Stimulated activated CD4-positive, alpha-beta T cell treated with anti-CD3 and anti-CD28 coated beads, Interleukin-1b, Interleukin-23, amount 100 ng/mL, for 48 hours (primary cell): Measurements from ENCODE around the gene MSMB.
"Not testable (repeated sequence)": the region's sequence is repeated elsewhere in the genome, so short reads cannot be mapped to it uniquely, and the experiment has no call there.

Experiments used
- DNase-seq: peaks from one replicate; pipeline ENCODE4 v3.0.0-alpha.2; 2020

The MSMB gene

GRCh38 chr10:46069771-46070463 is 23.8 kb upstream of the MSMB start:
- DNase-seq, result no peak

- DNase-seq, result no peak
These were observed 22.8 kb upstream of the MSMB start for GRCh38 chr10:46068905-46069304.

- DNase-seq, result no peak
These were observed 22.0 kb upstream of the MSMB start for GRCh38 chr10:46068117-46068516.

DNA sequence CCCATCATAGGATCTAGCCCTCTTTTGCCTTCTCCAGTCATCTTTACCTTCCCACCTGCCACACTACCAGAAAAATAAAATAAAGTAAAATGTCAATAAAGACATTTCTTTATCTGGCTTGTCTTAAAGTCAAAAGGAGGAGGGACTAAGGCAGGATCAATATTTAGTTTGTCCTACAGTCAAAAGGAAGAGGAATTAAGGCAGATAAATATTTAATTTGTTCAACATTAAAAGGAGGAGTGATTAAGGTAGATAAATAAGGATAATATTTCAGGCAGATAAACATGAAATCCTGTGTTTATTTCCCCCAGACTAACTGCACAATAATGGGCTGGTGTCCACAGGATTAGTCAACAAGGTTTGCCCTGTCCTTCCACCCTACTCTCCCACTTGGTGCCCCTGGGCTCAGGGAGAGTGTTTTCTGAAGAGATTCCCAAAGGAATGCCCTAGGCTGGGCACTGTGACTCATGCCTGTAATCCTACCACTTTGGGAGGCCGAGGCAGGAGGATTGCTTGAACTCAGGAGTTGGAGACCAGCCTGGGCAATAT is 18.3 kb upstream of the MSMB start:
- DNase-seq, result no peak

- DNase-seq, result no peak
These were observed 16.8 kb upstream of the MSMB start for GRCh38 chr10:46062723-46063428.

- no peak for DNase-seq
These were observed 14.6 kb upstream of the MSMB start for GRCh38 chr10:46060706-46061105.

DNA sequence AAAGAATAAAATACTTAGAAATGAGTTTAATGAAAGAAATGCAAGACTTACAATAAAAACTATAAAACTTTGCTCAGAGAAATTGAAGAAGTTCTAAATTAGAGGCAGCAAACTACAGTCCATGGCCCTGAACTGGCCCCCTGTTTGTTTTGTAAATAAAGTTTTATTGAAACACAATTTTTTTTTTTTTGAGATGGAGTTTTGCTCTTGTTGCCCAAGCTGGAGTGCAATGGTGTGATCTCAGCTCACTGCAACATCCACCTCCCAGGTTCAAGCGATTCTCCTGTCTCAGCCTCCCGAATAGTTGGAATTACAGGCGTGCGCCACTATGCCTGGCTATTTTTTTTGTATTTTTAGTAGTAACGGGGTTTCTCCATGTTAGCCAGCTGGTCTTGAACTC is 11.9 kb upstream of the MSMB start:
- DNase-seq, result not testable (repeated sequence)

DNA sequence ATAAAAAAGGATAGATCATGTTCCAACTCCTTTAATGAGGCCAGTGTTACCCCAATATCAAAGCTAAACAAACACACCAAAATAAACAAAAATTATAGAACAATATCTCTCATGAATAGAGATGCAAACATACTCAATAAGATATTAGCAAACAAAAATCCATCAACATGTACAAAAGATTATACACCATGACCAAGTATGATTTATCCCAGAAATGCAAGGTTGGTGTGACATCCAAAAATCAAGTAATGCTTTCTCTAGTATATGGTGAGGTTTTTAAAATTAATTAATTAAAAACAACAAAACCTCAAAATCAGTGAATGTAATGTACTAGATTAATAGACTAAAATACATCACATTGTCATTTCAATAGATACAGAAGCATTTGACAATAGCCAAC is 11.0 kb upstream of the MSMB start:
- DNase-seq, result no peak

DNA sequence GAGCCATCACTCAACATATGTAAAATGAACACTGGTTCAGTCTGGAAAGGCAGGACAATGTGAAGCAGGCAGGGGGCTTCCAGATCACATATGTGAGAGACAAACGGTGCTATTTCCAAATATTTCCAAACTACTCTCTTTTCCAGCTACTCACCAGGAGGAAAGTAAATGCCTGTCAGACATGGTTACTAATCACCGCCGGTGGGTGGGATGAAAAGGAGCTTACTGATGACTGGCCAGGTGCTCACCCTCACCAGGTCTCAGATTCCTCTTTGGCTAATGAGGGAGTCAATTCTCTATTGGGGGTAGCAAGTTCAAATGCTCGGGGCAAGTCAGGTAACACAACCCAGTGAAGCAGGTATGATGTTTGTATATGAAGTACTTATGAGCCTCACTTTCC is 9.7 kb upstream of the MSMB start:
- no peak for DNase-seq

- DNase-seq, result no peak
These were observed 7.7 kb upstream of the MSMB start for GRCh38 chr10:46053534-46054434.

DNA sequence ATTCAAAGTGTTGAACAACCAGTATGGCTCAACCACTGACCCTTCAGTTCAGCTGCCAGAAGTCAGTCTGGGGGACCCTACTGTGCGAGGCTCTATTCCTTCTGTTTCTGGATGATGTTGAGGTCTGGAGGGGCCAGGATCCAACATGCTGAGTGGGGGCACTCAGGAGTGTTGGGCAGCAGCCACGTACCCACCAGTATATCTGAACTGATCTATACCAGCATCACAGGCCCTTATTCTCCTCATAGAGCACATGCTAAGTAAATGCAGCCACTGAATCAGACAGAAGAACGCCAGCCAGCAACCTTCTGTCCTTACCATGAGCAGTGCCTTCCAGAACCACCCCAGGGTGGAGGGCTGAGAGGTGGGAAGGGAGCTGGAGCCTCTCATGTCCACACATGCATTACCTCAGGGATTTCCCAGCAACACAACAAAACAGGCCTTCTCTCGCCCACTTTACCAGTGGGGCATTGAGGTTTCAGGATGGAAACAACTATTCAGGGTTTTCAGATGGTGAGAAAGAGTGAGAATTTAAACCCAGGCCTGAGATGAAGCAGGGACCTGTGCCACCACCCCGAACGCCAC is 6.8 kb upstream of the MSMB start:
- no peak for DNase-seq

DNA sequence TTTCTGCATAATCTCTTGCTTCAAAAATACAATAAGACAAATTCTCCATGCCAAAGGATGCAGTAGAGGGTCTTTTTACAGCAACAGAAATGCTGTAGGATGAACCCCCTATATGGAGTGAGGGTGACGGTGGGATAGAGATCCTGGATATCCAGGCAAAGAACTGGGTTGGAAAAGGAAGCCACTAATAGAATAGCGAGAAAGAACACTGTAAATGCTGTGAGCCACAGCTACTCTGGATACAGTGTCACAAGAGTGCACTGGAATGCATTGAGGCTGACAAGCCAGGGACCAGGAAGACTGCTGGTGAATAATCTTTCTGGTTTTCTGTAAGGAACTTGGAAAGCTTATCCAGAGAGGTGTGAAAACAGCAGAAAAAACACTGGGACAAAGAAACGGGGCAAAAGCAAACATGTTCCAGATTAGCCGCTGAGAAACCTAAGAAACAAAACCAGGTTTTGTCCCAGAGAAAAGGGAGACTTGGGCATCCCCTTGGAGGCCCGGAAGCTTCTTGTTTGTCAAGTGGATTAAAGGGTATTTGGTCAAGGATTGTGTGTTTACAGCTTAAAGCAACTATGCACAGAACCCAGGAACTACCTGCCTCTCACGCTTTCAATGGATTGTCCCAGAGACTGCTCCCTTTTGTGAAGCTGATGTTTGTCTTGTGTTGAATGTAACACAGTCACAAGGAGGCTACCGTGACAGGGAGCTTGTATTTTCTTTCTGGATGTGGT is 6.2 kb upstream of the MSMB start:
- DNase-seq, result no peak

- DNase-seq, result no peak
These were observed 5.0 kb upstream of the MSMB start for GRCh38 chr10:46050941-46051623.

- DNase-seq, result not testable (repeated sequence)
These were observed 3.4 kb upstream of the MSMB start for GRCh38 chr10:46049497-46049831.

DNA sequence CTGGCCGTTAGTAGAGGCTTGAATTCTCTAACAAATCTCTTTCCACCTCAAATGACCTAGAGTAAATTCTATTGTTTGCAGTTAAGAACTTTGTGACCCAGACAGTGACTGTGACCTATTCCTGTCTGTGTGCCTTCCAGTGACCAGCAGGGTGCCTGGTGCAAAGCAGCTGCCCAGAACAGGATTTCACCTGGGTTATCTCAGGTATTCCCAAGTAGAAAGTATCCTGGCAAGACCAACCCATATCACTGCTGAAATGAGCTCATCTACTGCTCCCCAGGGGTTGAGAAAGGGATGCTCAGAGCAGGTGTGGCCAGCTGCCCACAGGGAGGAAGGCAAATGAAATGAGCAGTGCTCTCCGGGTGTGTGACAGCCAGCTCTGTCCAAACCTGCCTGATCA is 2.1 kb upstream of the MSMB start:
- no peak for DNase-seq

- no peak for DNase-seq
These were observed 3.5 kb downstream of the MSMB start for GRCh38 chr10:46042527-46042926.

- DNase-seq, result no peak
These were observed 6.1 kb downstream of the MSMB start for GRCh38 chr10:46040004-46040403.

DNA sequence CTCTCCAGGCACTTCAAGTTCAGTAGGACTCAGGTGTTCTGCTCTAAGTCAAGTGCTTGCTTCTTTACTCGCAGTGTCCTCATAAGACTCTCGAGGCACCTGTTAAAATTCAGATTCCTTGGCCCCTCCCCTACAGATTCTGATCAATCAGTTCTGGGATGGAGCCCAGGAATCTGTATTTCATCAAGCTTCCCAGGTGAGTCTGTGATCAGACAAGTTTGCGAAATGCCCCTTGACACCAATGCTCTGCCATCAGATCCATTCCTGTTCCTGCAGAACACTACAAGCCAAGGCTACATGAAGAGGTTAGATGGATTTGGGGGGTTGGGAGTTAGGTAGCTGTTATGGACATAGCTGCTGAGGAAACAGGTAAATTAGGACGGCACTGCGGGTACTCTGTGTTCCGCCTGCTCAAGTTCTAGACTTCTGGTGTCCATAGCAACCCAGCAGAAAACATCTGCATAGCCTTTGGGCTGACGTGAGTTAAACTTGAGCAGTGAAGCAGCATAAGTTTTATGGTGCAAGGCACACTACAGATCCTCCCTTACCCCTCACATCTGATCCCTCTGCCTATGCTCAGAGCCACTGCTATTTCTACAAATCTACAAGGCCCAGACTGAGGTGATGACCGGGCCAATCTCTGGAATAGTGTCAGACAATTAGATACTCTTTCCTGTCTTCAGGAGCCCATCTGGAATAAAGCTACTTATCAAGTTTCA is 8.8 kb downstream of the MSMB start:
- DNase-seq, result no peak

DNA sequence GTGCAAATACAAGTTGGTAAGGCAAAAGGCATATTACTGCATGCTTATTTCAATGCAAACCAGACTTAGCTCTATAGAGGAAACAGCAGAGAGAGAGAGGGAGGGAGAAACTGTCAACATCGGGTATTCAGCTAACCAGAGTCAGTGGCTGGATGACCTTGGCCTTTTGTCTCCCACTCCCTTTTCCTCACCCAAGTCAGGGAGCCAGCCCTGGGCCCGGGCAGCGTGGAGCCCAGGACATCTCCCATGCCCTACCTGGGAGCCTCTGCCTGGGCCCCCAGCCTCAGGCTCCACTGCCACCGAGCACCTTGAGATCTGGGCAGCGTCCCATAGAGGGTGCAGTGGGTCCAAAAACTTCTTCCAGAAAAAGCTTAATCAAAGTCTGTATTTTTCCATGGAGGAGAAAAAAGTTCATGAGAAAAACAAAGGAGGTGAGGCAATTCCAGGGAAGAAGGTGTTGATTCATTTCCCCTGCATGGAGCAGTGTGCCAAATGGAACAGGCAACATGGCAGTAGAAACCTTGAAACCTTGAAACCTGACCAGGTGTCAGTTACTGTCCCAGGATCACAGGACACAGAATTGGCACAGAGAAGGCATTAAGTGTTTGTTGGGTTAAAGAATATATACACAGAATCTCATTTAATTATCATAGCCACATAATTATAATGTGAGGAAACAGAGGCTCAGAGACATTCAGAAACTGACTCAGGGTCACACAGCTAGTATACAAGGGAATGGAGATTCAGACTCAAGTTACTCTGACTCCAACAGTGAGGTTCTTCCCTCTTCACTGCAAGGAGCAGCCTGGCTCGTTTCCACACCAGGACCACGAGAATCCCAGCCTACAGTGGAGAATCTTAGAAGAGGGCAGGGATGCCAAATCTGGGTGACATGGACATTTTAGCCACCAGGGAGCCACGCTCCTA is 9.9 kb downstream of the MSMB start:
- DNase-seq, result no peak

GRCh38 chr10:46033602-46034011 is 12.5 kb downstream of the MSMB start:
- DNase-seq, result no peak
